HepG2 (cell line): ENCODE data around the gene SNX19. TPM values are rescaled to one million over a fixed set of nuclear protein-coding genes. Genes with fewer than 3 reads are reported as not detected.

Source experiments
- BCL6 ChIP-seq: IDR thresholded peaks from 2 replicates; pipeline ENCODE4 v1.6.1; 2016; ENCODE audit warnings: missing genetic modification reagents, missing compliant biosample characterization
- BHLHE40 ChIP-seq: IDR thresholded peaks from 2 replicates; pipeline ENCODE4 v1.6.1; 2011; ENCODE audit warnings: low read length, improper control_type of control experiment
- FOXC1 ChIP-seq: sonication (generic); formaldehyde crosslinking; IDR thresholded peaks from 2 replicates; pipeline ENCODE4 v1.8.0; 2022; ENCODE audit warnings: mild to moderate bottlenecking, missing genetic modification reagents, borderline replicate concordance
- GATAD2A ChIP-seq: IDR thresholded peaks from 2 replicates; pipeline ENCODE4 v1.6.1; 2016
- HNRNPLL ChIP-seq: fragments of 200-400 bp; formaldehyde crosslinking; IDR thresholded peaks from 2 replicates; pipeline ENCODE4 v1.6.1; 2017; ENCODE audit warnings: mild to moderate bottlenecking, low read depth, low read length; ENCODE audit not compliant: poor library complexity, severe bottlenecking
- KDM3A ChIP-seq: IDR thresholded peaks from 2 replicates; pipeline ENCODE4 v1.6.1; 2018; ENCODE audit warnings: low read depth, missing compliant biosample characterization
- KMT2B ChIP-seq: IDR thresholded peaks from 2 replicates; pipeline ENCODE4 v1.6.1; 2016; ENCODE audit warnings: missing genetic modification reagents, missing compliant biosample characterization
- MEF2D ChIP-seq: sonication (generic); formaldehyde crosslinking; IDR thresholded peaks from 2 replicates; pipeline ENCODE4 v1.5.1; 2020; ENCODE audit warnings: mild to moderate bottlenecking, missing genetic modification reagents
- MZF1 ChIP-seq: sonication (generic); formaldehyde crosslinking; IDR thresholded peaks from 2 replicates; pipeline ENCODE4 v1.8.1; 2023; ENCODE audit warnings: mild to moderate bottlenecking, missing genetic modification reagents, borderline replicate concordance
- NKX3-1 ChIP-seq: sonication (generic); formaldehyde crosslinking; IDR thresholded peaks from 2 replicates; pipeline ENCODE4 v1.5.0; 2020; ENCODE audit warnings: missing genetic modification reagents
- PBX2 ChIP-seq: IDR thresholded peaks from 2 replicates; pipeline ENCODE4 v1.6.1; 2016; ENCODE audit warnings: control low read depth
- PHB2 ChIP-seq: fragments of 450-650 bp; IDR thresholded peaks from 2 replicates; pipeline ENCODE4 v1.6.1; 2018; ENCODE audit not compliant: partially characterized antibody
- RARA ChIP-seq: IDR thresholded peaks from 2 replicates; pipeline ENCODE4 v1.6.1; 2016; ENCODE audit warnings: missing genetic modification reagents, missing compliant biosample characterization
- SAP130 ChIP-seq: IDR thresholded peaks from 2 replicates; pipeline ENCODE4 v1.6.1; 2016; ENCODE audit warnings: low read depth
- SMYD3 ChIP-seq: sonication (generic); formaldehyde crosslinking; IDR thresholded peaks from 2 replicates; pipeline ENCODE4 v1.8.1; 2023; ENCODE audit warnings: mild to moderate bottlenecking, missing genetic modification reagents
- SP2 ChIP-seq: sonication (generic); formaldehyde crosslinking; IDR thresholded peaks from 2 replicates; pipeline ENCODE4 v1.5.1; 2020; ENCODE audit warnings: mild to moderate bottlenecking, missing genetic modification reagents
- SRY ChIP-seq: sonication (generic); formaldehyde crosslinking; IDR thresholded peaks from 2 replicates; pipeline ENCODE4 v1.8.0; 2022; ENCODE audit warnings: mild to moderate bottlenecking, missing genetic modification reagents
- STAT5B ChIP-seq: sonication (generic); formaldehyde crosslinking; IDR thresholded peaks from 2 replicates; pipeline ENCODE4 v1.4.0; 2020; ENCODE audit warnings: missing genetic modification reagents
- THAP9 ChIP-seq: sonication (generic); formaldehyde crosslinking; IDR thresholded peaks from 2 replicates; pipeline ENCODE4; 2020; ENCODE audit warnings: missing genetic modification reagents, mild to moderate bottlenecking, borderline replicate concordance
- TSC22D2 ChIP-seq: sonication (generic); formaldehyde crosslinking; IDR thresholded peaks from 2 replicates; pipeline ENCODE4 v1.5.1; 2020; ENCODE audit warnings: missing genetic modification reagents, mild to moderate bottlenecking, borderline replicate concordance
- XRCC5 ChIP-seq: fragments of 200-400 bp; formaldehyde crosslinking; optimal IDR thresholded peaks from 2 replicates; pipeline ENCODE3; 2017; ENCODE audit warnings: mild to moderate bottlenecking, low read length
- ZFP36L2 ChIP-seq: sonication (generic); formaldehyde crosslinking; IDR thresholded peaks from 2 replicates; pipeline ENCODE4 v1.4.0; 2020; ENCODE audit warnings: missing genetic modification reagents
- ZFP41 ChIP-seq: sonication (generic); formaldehyde crosslinking; IDR thresholded peaks from 2 replicates; pipeline ENCODE4 v1.4.0; 2020; ENCODE audit warnings: mild to moderate bottlenecking, missing genetic modification reagents, borderline replicate concordance
- ZMAT3 ChIP-seq: sonication (generic); formaldehyde crosslinking; conservative IDR thresholded peaks from 2 replicates; pipeline ENCODE4 v1.7.0; 2021; ENCODE audit warnings: missing genetic modification reagents
- ZNF24 ChIP-seq: fragments of 450-650 bp; IDR thresholded peaks from 2 replicates; pipeline ENCODE4 v1.6.1; 2017; ENCODE audit warnings: antibody characterized with exemption, mild to moderate bottlenecking
- ZNF251 ChIP-seq: sonication (generic); formaldehyde crosslinking; IDR thresholded peaks from 2 replicates; pipeline ENCODE4 v1.9.0; 2021; ENCODE audit warnings: mild to moderate bottlenecking, missing genetic modification reagents
- ZNF562 ChIP-seq: sonication (generic); formaldehyde crosslinking; IDR thresholded peaks from 2 replicates; pipeline ENCODE4 v1.8.0; 2022; ENCODE audit warnings: missing genetic modification reagents, borderline replicate concordance
- ZNF678 ChIP-seq: sonication (generic); formaldehyde crosslinking; IDR thresholded peaks from 2 replicates; pipeline ENCODE4 v1.4.0; 2020; ENCODE audit warnings: mild to moderate bottlenecking, missing genetic modification reagents
- ZNF766 ChIP-seq: sonication (generic); formaldehyde crosslinking; IDR thresholded peaks from 2 replicates; pipeline ENCODE4 v1.5.0; 2020; ENCODE audit warnings: missing genetic modification reagents, borderline replicate concordance
- polyA plus RNA-seq, 8 experiments: library from polyadenylated mRNA; depleted of rRNA in 3 of 8; stranded (reverse) in 7 of 8; unstranded in 1 of 8; fragments of >200 nt; fragmentation: Illumina TruSeq in 4 of 8; extraction: Trizol in 4 of 8; gene quantifications; 2 replicates each; pipeline versions ENCODE4 v1.2.1 to v1.2.3, GENCODE V29; 2011 to 2016; ENCODE audit warnings: low read depth in 4 of 8, missing spikeins in 1 of 8, mixed read lengths in 1 of 8; ENCODE audit not compliant: insufficient read depth in 1 of 8
- total RNA-seq, 5 experiments: library from RNA; depleted of rRNA; stranded (reverse); fragments of >200 nt; fragmentation: Illumina TruSeq; extraction: Trizol; gene quantifications; 2 replicates each; pipeline ENCODE4 v1.2.3, GENCODE V29; 2016; ENCODE audit warnings: low read depth in 1 of 5
- TF ChIP-seq, protein P1 (sequence below): sonication (generic); formaldehyde crosslinking; IDR thresholded peaks from 2 replicates; pipeline ENCODE4 v1.8.0; 2022; ENCODE audit warnings: missing genetic modification reagents, mild to moderate bottlenecking, borderline replicate concordance
- TF ChIP-seq, protein P2 (sequence below): sonication (generic); formaldehyde crosslinking; IDR thresholded peaks from 2 replicates; pipeline ENCODE4 v1.8.0; 2022; ENCODE audit warnings: missing genetic modification reagents, low read depth, mild to moderate bottlenecking, borderline replicate concordance

SNX19 gene
- total and polyA plus RNA-seq, 2 of the 13 experiments (the other 11 are each of a cell fraction or from before 2014, with no cell fraction given): 0.13 to 0.27 TPM

DNA sequence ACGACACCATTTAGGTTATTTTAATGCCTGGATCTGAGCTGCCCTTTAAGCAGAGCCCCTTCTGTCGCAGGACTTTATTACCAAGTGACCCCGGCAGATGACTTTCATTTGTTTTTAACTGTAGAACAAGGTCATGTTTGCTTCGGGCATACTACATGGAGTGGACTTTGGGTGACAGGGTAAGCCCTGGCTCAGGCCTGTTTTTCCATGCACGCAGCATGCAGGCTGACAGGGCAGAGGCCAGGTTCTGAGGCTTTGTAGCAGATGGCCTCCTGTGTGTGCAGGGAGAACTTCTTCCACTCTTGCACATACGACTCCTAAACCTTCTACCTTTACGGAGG, 50.5 kb downstream of the SNX19 start (continued):
- TF ChIP-seq, protein P1, sequence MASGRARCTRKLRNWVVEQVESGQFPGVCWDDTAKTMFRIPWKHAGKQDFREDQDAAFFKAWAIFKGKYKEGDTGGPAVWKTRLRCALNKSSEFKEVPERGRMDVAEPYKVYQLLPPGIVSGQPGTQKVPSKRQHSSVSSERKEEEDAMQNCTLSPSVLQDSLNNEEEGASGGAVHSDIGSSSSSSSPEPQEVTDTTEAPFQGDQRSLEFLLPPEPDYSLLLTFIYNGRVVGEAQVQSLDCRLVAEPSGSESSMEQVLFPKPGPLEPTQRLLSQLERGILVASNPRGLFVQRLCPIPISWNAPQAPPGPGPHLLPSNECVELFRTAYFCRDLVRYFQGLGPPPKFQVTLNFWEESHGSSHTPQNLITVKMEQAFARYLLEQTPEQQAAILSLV: no peak
- TF ChIP-seq ZNF251 (no peak), STAT5B (CRISPR knock-in tag) (no peak), SMYD3 (CRISPR knock-in tag) (no peak), BHLHE40 (no peak), ZFP36L2 (no peak), XRCC5 (no peak), SP2 (no peak), KDM3A (CRISPR knock-in tag) (peak; percentile 47; the same call in 1 of the 2 replicates), RARA (CRISPR knock-in tag) (peak; percentile 48; the same call in 1 of the 2 replicates), ZNF678 (no peak), ZNF766 (CRISPR knock-in tag) (no peak), NKX3-1 (CRISPR knock-in tag) (no peak), ZNF24 (no peak), TSC22D2 (CRISPR knock-in tag) (no peak), GATAD2A (CRISPR knock-in tag) (peak; percentile 51; the same call in 1 of the 2 replicates), BCL6 (no peak), ZNF562 (CRISPR knock-in tag) (no peak), SAP130 (peak; percentile 18; the same call in 1 of the 2 replicates), THAP9 (CRISPR knock-in tag) (no peak), PHB2 (no peak), MZF1 (CRISPR knock-in tag) (no peak), HNRNPLL (no peak), MEF2D (no peak), ZFP41 (CRISPR knock-in tag) (no peak), SRY (CRISPR knock-in tag) (no peak), KMT2B (CRISPR knock-in tag) (no peak), FOXC1 (CRISPR knock-in tag) (no peak), PBX2 (CRISPR knock-in tag) (no peak), ZMAT3 (CRISPR knock-in tag) (no peak)
- TF ChIP-seq, protein P2, sequence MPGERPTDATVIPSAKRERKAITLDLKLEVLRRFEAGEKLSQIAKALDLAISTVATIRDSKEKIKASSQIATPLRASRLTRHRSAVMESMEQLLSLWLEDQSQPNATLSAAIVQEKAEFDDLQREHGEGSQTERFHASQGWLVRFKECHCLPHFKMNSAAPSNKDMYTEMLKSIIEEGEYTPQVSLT: no peak
